T-helper 17 cell (primary cell): ENCODE data around the gene SLC30A1. TPM values are rescaled to one million over a fixed set of nuclear protein-coding genes. Genes with fewer than 3 reads are reported as not detected.
"Not testable (repeated sequence)": the region's sequence is repeated elsewhere in the genome, so short reads cannot be mapped to it uniquely, and the experiment has no call there.

Experiments used
- ATAC-seq: fragments of 150-1000 bp; cut with Tn5 transposase; 2 replicates; pipeline ENCODE4 v1.10.0; 2021; ENCODE audit warnings: mild to moderate bottlenecking, moderate library complexity
- DNase-seq, 3 donors: peaks; one replicate each; pipeline versions ENCODE4 v3.0.0 to v3.0.0-alpha.2; 2020 to 2021
- H3K9me3 ChIP-seq: one replicate; pipeline ENCODE4 v1.7.0; 2013; ENCODE audit warnings: low read length, mild to moderate bottlenecking; ENCODE audit not compliant: control insufficient read depth, poor library complexity, severe bottlenecking
- H3K27ac Mint-ChIP-seq: one replicate; pipeline ENCODE4 v1.8.0; 2022; ENCODE audit warnings: mild to moderate bottlenecking, moderate library complexity, mixed read lengths
- H3K27me3 Mint-ChIP-seq: one replicate; pipeline ENCODE4 v1.8.0; 2022; ENCODE audit warnings: mixed read lengths
- H3K36me3 Mint-ChIP-seq: one replicate; pipeline ENCODE4 v1.8.0; 2022; ENCODE audit warnings: low read depth, mixed read lengths
- H3K4me1 Mint-ChIP-seq: one replicate; pipeline ENCODE4 v1.8.0; 2022; ENCODE audit warnings: mild to moderate bottlenecking, mixed read lengths
- H3K4me3 Mint-ChIP-seq: one replicate; pipeline ENCODE4 v1.8.0; 2022; ENCODE audit warnings: mild to moderate bottlenecking, moderate library complexity, mixed read lengths
- total RNA-seq, 4 donors: library from RNA in 2 of 4; stranded (reverse) in 2 of 4; gene quantifications; one replicate each; pipeline ENCODE4 v1.2.3 and lab custom pipeline; 2022 to 2026

Gene SLC30A1
- total RNA-seq, 2 donors from 2014 or later, result 4.8 to 9.5 TPM

DNA sequence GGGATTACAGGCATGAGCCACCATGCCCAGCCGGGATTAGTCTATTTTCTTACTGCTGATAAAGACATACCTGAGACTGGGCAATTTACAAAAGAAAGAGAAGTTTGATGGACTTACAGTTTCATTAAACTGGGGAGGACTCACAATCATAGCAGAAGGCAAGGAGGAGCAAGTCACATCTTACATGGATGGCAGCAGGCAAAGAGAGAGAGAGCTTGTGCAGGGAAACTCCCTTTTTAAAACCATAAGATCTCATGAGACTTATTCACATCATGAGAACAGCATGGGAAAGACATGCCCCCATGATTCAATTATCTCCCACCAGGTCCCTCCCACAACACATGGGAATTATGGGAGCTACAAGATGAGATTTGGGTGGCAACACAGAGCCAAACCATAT is 38.1 kb downstream of the SLC30A1 start:
- DNase-seq, H3K36me3 Mint-ChIP-seq, H3K4me3 Mint-ChIP-seq, H3K4me1 Mint-ChIP-seq, H3K9me3 ChIP-seq, H3K27ac Mint-ChIP-seq, ATAC-seq: not testable (repeated sequence)
- peaks cover 23% of the 10 kb centered on the region for H3K27me3 Mint-ChIP-seq

DNA sequence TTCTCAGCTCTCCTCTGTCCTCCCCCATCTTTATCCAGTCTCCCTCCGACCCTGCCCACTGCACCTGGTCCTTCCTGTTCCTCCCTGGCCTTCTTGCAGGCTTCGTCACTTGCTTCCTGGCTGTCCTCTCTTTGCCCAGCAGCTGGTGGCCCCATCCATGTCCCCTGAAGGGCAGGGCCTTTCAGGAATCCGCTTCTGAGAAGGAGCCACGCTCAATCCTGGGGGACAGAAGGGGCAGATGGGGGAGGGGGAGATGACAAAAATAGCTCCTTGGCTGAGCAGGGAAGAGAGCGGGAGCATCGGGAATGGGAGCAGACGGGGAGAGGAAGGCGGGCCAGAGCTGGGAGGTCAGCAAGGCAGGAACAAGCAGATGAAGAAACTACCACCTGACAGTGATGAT is 40.7 kb downstream of the SLC30A1 start:
- no peaks in the 10 kb centered on the region for H3K4me1 Mint-ChIP-seq
- peaks cover 4% of the 10 kb centered on the region for H3K36me3 Mint-ChIP-seq
- ATAC-seq, result no peak
- peaks cover 9% of the 10 kb centered on the region for H3K27me3 Mint-ChIP-seq
- H3K4me3 Mint-ChIP-seq, result no peak overlapping the region
- H3K9me3 ChIP-seq, result no peaks in the 10 kb centered on the region
- no peak for DNase-seq
- no peak overlapping the region for H3K27ac Mint-ChIP-seq

DNA sequence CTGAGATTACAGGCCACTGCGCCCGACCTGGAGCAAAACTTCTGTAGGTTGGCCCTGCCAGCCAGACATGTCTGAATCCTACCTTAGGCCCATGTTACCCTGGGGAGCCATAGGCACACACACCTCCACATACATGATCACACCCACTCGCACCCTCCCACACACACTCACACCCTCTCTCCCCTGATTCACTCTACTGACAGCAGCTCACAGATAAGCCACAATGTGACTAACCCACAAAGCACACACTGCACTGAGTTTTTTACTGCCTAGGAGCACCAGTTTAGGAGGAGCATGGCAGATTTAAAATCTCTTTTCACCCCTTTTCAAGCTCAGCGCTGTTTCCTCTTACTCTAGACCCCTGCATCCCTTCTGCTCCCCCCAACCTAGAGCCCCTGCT is 41.7 kb downstream of the SLC30A1 start:
- Mint-ChIP-seq H3K4me3 (no peak overlapping the region), H3K4me1 (no peaks in the 10 kb centered on the region), H3K27ac (no peak overlapping the region), H3K27me3 (peaks cover 9% of the 10 kb centered on the region), H3K36me3 (peaks cover 4% of the 10 kb centered on the region)
- ATAC-seq (no peak), DNase-seq (no peak)
- no peaks in the 10 kb centered on the region for H3K9me3 ChIP-seq

DNA sequence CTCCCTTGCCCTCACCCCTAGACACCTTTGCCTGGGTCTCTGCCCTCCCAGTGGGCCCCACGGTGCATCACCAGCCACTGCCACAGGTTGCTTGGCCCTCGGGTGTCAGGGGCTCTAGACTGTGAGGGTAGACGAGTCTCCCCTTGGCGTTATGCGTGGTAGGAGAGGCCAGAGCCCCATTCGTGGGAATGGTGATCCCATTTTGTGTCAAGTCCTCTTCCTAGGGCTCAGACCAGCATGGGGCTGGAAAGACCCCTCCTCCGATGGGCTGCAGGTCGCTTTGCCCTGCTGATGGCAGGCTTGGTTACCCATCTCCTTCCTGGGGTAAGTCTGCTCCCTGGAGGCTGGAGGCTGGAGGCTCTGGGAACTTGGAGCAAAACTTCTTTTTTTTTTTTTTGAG is 42.4 kb downstream of the SLC30A1 start:
- ATAC-seq (no peak), DNase-seq (no peak)
- H3K27ac Mint-ChIP-seq, result no peak overlapping the region
- H3K4me3 Mint-ChIP-seq, result no peak overlapping the region
- peaks cover 9% of the 10 kb centered on the region for H3K27me3 Mint-ChIP-seq
- H3K36me3 Mint-ChIP-seq, result peaks cover 4% of the 10 kb centered on the region
- no peaks in the 10 kb centered on the region for H3K4me1 Mint-ChIP-seq
- no peaks in the 10 kb centered on the region for H3K9me3 ChIP-seq

DNA sequence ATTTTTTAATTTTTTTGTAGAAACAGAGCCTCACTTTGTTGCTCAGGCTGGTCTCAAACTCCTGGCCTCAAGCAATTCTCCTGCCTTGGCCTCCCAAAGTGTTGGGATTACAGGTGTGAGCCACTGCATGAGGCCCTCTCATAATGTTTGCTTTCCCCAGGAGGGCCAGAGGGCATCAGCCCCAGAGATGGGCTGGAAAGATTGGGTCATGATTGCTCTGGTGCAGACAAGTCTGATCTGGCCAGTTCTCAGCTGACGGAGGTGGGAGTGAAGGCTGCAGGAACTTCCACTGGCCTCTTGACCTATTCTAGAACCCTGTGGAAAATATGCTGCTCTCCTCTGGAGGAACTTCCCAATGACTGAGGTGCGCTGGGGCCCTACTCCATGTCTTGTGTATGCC is 43.6 kb downstream of the SLC30A1 start:
- ATAC-seq (no peak), DNase-seq (no peak)
- Mint-ChIP-seq H3K4me3 (no peak overlapping the region), H3K27me3 (peaks cover 9% of the 10 kb centered on the region), H3K36me3 (no peaks in the 10 kb centered on the region), H3K27ac (no peak overlapping the region), H3K4me1 (no peaks in the 10 kb centered on the region)
- no peaks in the 10 kb centered on the region for H3K9me3 ChIP-seq

DNA sequence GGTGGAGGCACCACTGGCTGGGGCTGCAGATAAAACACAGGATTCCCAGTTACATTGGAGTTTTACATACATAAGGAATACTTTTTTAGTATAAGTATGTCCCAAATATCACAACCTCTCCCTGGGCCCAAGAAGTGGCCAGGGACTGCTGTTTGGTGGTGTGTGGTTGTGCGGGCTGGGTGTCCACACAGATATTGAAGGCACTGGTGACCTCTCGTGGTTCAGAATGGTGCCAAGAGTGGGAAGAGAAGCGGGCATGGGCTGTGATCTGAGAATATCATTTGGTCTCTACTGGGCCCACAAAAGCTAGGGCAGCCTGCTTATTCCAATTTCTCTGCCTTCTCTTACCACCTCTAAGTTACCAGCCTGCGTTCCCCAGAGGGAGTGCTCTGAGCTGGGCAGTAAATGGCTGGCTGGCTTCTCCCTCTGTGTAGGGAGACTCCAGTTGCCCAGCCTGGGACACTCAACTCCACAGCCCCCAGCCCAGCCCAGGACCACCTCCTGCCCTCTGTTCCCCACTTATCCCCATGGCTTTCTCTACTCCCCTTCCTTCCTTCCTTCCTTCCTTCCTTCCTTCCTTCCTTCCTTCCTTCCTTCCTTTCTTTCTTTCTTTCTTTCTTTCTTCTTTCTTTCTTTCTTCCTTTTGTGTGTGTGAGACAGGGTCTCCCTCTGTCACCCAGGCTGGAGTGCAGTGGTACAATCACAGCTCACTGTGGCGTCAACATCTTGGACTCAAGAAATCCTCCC is 44.2 kb downstream of the SLC30A1 start:
- H3K4me1 Mint-ChIP-seq, result no peaks in the 10 kb centered on the region
- no peaks in the 10 kb centered on the region for H3K9me3 ChIP-seq
- peaks cover 1% of the 10 kb centered on the region for H3K36me3 Mint-ChIP-seq
- H3K4me3 Mint-ChIP-seq, result no peak overlapping the region
- no peak for DNase-seq
- peaks cover 11% of the 10 kb centered on the region for H3K27me3 Mint-ChIP-seq
- no peak for ATAC-seq
- no peak overlapping the region for H3K27ac Mint-ChIP-seq

DNA sequence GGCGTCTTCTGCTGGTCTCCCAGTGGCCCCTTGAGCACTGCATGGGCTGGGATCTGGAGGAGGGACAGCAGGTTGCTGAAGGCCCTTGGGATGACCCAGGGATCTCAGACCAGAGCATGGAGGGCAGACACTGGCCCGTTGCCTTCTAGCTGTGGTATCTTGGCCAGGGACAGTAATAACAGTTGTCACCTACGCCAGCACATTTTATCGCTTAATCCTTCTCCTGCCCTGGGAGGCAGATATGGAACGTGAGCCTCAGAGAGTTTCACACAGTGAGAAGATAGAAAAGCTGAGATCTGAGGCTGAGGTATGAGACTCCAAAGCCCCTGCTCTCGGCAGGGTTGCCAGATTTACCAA is 46.9 kb downstream of the SLC30A1 start:
- H3K36me3 Mint-ChIP-seq, result peaks cover 4% of the 10 kb centered on the region
- H3K27ac Mint-ChIP-seq, result no peak overlapping the region
- DNase-seq (no peak), ATAC-seq (no peak)
- no peaks in the 10 kb centered on the region for H3K9me3 ChIP-seq
- peaks cover 7% of the 10 kb centered on the region for H3K4me1 Mint-ChIP-seq
- H3K27me3 Mint-ChIP-seq, result peaks cover 9% of the 10 kb centered on the region
- no peak overlapping the region for H3K4me3 Mint-ChIP-seq

DNA sequence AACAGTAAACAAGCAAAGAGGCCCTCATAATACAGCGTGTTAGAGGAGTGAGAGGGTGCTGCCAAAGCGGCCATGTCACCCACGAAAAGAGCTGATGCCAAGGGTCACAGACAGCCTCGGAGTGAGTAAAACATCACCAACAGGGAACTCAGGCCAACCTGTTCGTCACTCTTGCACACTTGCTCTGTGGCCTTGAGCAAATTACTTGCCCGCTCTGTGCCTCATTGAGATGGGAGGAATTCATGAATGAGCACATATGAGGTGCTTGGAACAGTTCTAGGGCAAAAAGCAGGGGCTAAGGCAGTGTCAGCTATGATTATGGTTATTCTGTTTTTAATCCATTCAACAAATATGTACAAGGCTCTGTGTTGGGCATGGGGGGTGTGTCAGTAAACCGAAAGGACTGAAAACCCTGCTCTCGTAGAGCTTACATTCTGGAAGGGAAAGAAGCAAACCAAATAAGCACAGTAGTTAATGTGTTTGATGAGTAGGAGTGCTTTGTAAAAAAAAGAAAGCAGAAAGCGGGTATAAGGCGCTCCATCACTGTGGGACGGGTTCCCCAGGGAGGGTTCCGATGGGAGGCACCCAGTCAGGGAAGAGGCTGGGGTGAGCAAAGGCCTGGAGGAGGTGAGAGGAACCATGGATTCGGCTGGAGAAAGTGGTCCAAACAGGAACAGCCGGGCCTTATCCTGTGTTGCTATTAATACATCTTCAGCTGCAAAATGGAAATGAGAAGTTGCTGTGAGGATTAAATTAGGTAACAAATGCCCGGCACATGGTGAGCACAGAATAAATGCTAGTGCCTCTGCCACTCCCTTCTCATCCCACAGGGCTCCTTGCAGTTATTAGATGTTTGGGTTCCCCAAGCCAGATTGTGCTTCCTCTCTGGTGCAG is 47.5 kb downstream of the SLC30A1 start:
- Mint-ChIP-seq H3K36me3 (peaks cover 4% of the 10 kb centered on the region), H3K4me3 (peak overlapping the region; percentile 49), H3K27me3 (peaks cover 9% of the 10 kb centered on the region), H3K27ac (no peak overlapping the region), H3K4me1 (peaks cover 8% of the 10 kb centered on the region)
- DNase-seq (no peak), ATAC-seq (no peak)
- no peaks in the 10 kb centered on the region for H3K9me3 ChIP-seq

DNA sequence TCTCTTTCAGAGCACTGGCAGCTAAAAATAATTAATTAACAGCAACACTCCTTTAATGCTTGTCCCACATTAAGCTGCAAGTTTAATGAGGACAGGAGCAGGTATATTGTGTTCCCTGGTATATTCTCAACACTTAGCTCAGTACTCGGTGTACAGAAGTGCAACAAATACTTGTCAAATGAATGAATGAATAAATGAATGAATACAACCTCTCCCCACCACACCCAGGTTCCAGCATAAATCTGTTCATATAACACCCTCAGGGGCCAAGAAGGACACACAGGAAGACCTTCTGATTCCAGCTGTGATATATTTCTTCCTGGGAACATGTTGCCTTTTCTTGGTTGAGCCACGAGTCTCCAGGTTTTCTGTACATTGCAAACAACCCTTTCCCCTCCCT is 48.9 kb downstream of the SLC30A1 start:
- H3K27ac Mint-ChIP-seq, result no peak overlapping the region
- peaks cover 9% of the 10 kb centered on the region for H3K27me3 Mint-ChIP-seq
- DNase-seq, result no peak
- ATAC-seq, result no peak
- H3K4me3 Mint-ChIP-seq, result no peak overlapping the region
- H3K4me1 Mint-ChIP-seq, result peaks cover 11% of the 10 kb centered on the region
- peaks cover 4% of the 10 kb centered on the region for H3K36me3 Mint-ChIP-seq
- H3K9me3 ChIP-seq, result no peaks in the 10 kb centered on the region

DNA sequence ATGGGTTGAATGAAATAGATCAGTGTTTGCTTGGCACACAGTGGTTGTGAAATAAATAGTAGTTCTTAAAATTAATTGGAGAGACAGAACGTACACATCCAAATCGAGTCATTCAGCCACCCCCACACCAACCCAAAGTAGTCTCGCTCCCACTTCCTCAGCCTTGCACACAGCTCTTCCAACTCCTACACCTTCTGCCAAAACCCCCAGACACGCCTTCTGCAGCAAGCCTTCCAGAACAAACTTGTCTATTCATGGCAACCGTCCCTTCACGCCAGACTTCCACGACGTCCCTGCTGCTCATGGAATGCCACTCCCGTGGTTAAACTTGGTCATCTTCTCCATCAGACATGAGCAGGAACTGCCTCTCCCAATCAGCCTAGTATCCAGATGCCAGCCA is 49.5 kb downstream of the SLC30A1 start:
- Mint-ChIP-seq H3K4me1 (peaks cover 11% of the 10 kb centered on the region), H3K27me3 (peaks cover 9% of the 10 kb centered on the region), H3K4me3 (no peak overlapping the region), H3K27ac (no peak overlapping the region), H3K36me3 (peaks cover 4% of the 10 kb centered on the region)
- H3K9me3 ChIP-seq, result no peaks in the 10 kb centered on the region
- DNase-seq (no peak), ATAC-seq (no peak)

DNA sequence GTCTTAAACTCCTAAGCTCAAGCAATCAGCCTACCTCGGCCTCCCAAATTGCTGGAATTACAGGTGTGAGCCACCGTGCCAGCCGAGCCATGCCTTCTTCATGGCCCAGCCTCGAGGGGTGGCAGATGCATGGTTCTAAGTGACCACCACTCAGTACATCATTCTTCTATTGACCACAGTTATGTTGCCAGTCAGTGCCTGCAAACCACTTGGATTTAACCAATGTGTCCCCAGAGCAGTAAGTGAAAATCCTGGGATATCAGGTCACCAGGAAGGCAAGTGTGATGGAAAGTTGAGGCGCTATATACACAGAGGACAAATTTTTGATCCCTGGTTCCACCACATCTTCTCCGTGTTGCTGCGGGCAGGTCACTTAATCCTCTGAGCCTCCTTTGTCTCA is 50.0 kb downstream of the SLC30A1 start:
- peaks cover 4% of the 10 kb centered on the region for H3K36me3 Mint-ChIP-seq
- no peak overlapping the region for H3K27ac Mint-ChIP-seq
- no peak overlapping the region for H3K4me3 Mint-ChIP-seq
- H3K4me1 Mint-ChIP-seq, result peaks cover 11% of the 10 kb centered on the region
- H3K9me3 ChIP-seq, result no peaks in the 10 kb centered on the region
- H3K27me3 Mint-ChIP-seq, result peaks cover 9% of the 10 kb centered on the region
- DNase-seq (no peak), ATAC-seq (no peak)

DNA sequence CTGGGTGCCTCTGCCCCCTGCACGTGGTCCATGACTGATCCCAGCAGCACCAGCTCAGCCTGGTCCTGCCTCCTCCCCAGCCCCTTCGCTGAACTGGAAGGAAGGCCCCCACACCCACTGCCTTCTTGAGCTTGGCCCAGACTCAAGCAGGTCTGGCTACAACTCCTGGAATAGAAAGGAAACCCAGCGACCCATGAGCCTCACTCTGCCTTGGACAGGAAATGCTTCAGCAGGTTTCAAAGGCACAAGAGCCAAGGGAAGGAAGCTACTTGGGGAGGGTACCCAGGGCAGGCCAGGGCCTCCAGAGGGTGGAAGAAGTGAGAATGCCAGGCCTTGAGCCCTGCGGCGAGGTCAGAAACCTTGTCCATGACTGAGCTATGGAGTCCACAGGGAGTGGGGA is 51.1 kb downstream of the SLC30A1 start:
- H3K27me3 Mint-ChIP-seq, result peaks cover 9% of the 10 kb centered on the region
- ATAC-seq (no peak), DNase-seq (no peak)
- no peak overlapping the region for H3K27ac Mint-ChIP-seq
- H3K4me3 Mint-ChIP-seq, result no peak overlapping the region
- H3K36me3 Mint-ChIP-seq, result peaks cover 4% of the 10 kb centered on the region
- peaks cover 11% of the 10 kb centered on the region for H3K4me1 Mint-ChIP-seq
- H3K9me3 ChIP-seq, result no peaks in the 10 kb centered on the region

DNA sequence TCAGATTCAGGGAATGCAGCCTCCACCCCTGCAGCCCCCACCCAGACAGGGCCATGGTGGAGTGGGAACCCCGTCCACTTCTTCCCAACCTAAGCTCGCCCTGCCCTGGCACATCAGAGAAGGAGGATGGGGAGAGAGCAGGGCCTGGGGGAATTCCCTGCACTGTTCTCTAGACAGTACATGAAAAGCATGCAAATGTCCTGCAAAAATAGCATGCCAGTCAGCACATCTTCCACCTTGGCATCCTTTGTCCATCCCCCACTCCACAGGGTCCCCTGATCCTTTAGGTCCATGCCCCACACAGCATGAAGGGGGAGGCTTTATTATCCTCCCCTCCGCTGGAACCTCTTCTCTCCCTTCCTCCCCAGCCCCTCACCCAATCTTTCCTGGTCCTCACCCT is 52.0 kb downstream of the SLC30A1 start:
- Mint-ChIP-seq H3K4me1 (peaks cover 11% of the 10 kb centered on the region), H3K36me3 (peaks cover 4% of the 10 kb centered on the region), H3K4me3 (no peak overlapping the region), H3K27me3 (peaks cover 9% of the 10 kb centered on the region), H3K27ac (no peak overlapping the region)
- H3K9me3 ChIP-seq, result no peaks in the 10 kb centered on the region
- ATAC-seq (no peak), DNase-seq (no peak)

DNA sequence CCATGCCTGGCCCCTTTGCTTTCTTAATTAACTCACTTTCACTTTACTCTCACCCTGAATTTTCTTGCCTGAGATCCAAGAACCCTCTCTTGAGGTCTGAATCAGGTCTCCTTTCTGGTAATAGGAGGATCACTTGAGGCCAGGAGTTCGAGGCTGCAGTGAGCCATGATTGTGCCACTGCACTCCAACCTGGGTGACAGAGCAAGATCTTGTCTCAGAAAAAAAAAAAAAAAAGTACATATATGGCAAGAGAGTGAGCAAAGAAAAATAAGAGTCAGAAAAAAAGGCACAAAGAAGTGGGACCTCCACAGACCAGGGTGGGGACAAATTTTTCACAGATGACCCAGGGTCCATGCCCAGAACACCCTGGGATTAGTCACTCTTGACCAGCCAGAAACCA is 52.9 kb downstream of the SLC30A1 start:
- DNase-seq, result no peak
- no peaks in the 10 kb centered on the region for H3K9me3 ChIP-seq
- H3K27ac Mint-ChIP-seq, result no peak overlapping the region
- peaks cover 4% of the 10 kb centered on the region for H3K36me3 Mint-ChIP-seq
- peaks cover 11% of the 10 kb centered on the region for H3K4me1 Mint-ChIP-seq
- peaks cover 9% of the 10 kb centered on the region for H3K27me3 Mint-ChIP-seq
- no peak for ATAC-seq
- no peak overlapping the region for H3K4me3 Mint-ChIP-seq
